Stimulated activated CD8-positive, alpha-beta memory T cell treated with anti-CD3 and anti-CD28 coated beads, Interleukin-15, amount 100 ng/mL, for 24 hours (primary cell): ENCODE results near the gene NDUFAF3.

Source experiments
- DNase-seq: peaks from one replicate; pipeline ENCODE4 v3.0.0-alpha.2; 2020; ENCODE audit warnings: low read depth

Gene NDUFAF3

GRCh38 chr3:49021813-49022687 is at the start of gene NDUFAF3:
NDUFAF3 (plus strand) TSS chr3:49022121; CDS start chr3:49022145, 24 bp downstream.
- DNase-seq, result peak; percentile 84

GRCh38 chr3:48974076-48974864 is 47.7 kb upstream of the NDUFAF3 start:
- no peak for DNase-seq

- DNase-seq, result no peak
These were observed 42.5 kb upstream of the NDUFAF3 start for GRCh38 chr3:48979451-48979850.

GRCh38 chr3:48980295-48980694 is 41.6 kb upstream of the NDUFAF3 start:
- DNase-seq, result no peak

GRCh38 chr3:48982016-48982415 is 39.9 kb upstream of the NDUFAF3 start:
- no peak for DNase-seq

GRCh38 chr3:48982686-48983085 is 39.2 kb upstream of the NDUFAF3 start:
- DNase-seq, result no peak

GRCh38 chr3:48983096-48983495 is 38.8 kb upstream of the NDUFAF3 start:
- no peak for DNase-seq

GRCh38 chr3:48984663-48985062 is 37.3 kb upstream of the NDUFAF3 start:
- no peak for DNase-seq

- no peak for DNase-seq
These were observed 36.0 kb upstream of the NDUFAF3 start for GRCh38 chr3:48985831-48986376.

- no peak for DNase-seq
These were observed 32.7 kb upstream of the NDUFAF3 start for GRCh38 chr3:48989126-48989795.

GRCh38 chr3:48989796-48990635 is 31.9 kb upstream of the NDUFAF3 start, which contains the start of gene P4HTM:
P4HTM (plus strand) TSS chr3:48990241; CDS start chr3:48990257, 16 bp downstream.
- peak; percentile 66 for DNase-seq

GRCh38 chr3:48990636-48991469 is 31.1 kb upstream of the NDUFAF3 start:
- DNase-seq, result no peak

GRCh38 chr3:48991851-48992545 is 29.9 kb upstream of the NDUFAF3 start:
- no peak for DNase-seq

GRCh38 chr3:48993834-48994233 is 28.1 kb upstream of the NDUFAF3 start:
- no peak for DNase-seq

- DNase-seq, result no peak
These were observed 25.3 kb upstream of the NDUFAF3 start for GRCh38 chr3:48996640-48997039.

- DNase-seq, result no peak
These were observed 24.8 kb upstream of the NDUFAF3 start for GRCh38 chr3:48997102-48997635.

- no peak for DNase-seq
These were observed 23.9 kb upstream of the NDUFAF3 start for GRCh38 chr3:48997714-48998637.
